Measurements from ENCODE around the gene SLC43A2. TPM values are rescaled to one million over a fixed set of nuclear protein-coding genes. Genes with fewer than 3 reads are reported as not detected.

Gene SLC43A2
- polyA plus RNA-seq, 2 of the 4 experiments (the other 2 are of a cell fraction): 3.5 to 7.0 TPM

- POLR2A ChIA-PET: no interaction called here
Observed at GRCh38 chr17:1635675-1636465, 7.2 kb upstream of the SLC43A2 start.

DNA sequence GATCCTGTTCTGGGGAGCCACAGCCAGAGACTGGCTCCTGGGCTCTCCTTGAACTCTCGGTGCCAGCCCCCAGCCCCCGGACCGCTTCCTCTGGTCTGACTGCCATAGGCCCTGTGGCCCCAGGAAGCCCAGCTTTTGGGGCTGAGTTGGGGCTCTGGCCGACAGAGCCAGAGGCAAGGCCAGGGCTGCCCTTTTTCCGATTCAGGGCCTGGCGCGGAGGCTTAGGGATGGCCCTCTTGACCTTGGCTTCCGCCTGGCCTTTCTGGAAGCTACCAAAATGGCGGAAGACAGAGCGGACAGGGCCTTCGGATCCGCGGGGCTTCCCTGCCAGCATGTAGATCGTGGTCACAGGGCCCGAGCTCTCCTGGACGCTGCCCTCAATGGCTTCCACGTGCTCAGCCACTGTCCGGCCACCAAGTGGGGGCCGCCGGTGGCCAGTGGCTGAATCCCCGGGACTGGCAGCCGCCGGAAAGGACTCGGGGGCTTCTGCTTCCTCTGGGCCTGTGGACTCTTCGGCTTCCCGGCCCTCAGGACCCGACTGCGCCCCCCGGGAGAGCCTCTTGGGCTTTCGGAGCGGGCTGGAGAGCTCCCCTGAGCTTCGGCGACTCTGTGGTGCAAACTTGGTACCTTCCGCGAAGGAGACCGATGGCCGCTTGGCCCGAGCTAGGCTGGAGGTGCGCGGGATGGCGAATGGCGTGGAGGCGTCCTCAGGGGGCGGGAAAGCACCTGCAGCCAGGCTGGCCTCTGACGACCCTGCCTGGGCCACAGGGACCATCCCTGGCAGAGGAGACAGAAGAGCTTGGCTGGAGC, 6.4 kb upstream of the SLC43A2 start:
- ChIA-PET POLR2A (no interaction called here), CTCF (interaction anchor here (0.6 to 14.7 kb wide), 6 partner anchors 13 to 120 kb away, joined by 3 to 497 read pairs (median 6); partner anchors contain the start of genes PITPNA and RILP)
- Histone ChIP-seq H3K9me3 (no peaks in the 10 kb centered on the region), H3K27ac (no peak overlapping the region), H3K4me1 (peaks cover 11% of the 10 kb centered on the region; the same call in 2 of the 3 replicates), H3K4me3 (no peak overlapping the region), H3K4me2 (no peak overlapping the region)
- ATAC-seq (no peak), FAIRE-seq (no peak), DNase-seq (ENCODE audit: low read depth in 1 of 2, low spot score in 1 of 2) (no peak)
- WGBS (ENCODE audit: missing lambda C conversion rate): 86% methylated on average over 45 of the region's 45 CpGs
- TF ChIP-seq, protein P1, sequence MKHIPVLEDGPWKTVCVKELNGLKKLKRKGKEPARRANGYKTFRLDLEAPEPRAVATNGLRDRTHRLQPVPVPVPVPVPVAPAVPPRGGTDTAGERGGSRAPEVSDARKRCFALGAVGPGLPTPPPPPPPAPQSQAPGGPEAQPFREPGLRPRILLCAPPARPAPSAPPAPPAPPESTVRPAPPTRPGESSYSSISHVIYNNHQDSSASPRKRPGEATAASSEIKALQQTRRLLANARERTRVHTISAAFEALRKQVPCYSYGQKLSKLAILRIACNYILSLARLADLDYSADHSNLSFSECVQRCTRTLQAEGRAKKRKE (CRISPR knock-in tag; IDR thresholded peaks at IDR 0.05; ENCODE audit: low read depth): no peak
- TF ChIP-seq GATA3 (IDR thresholded peaks at IDR 0.05; ENCODE audit: borderline replicate concordance) (no peak), FOSB (CRISPR knock-in tag; IDR thresholded peaks at IDR 0.05) (no peak), HEYL (CRISPR knock-in tag; IDR thresholded peaks at IDR 0.05) (no peak), FOXS1 (CRISPR knock-in tag; IDR thresholded peaks at IDR 0.05) (no peak), MAZ (IDR thresholded peaks at IDR 0.05; ENCODE audit: borderline replicate concordance, low read depth, low read length) (no peak), RAD21 (conservative IDR thresholded peaks at IDR 0.05 in 1 of 2, IDR thresholded peaks at IDR 0.05 in 1 of 2) (no peak), CBX2 (IDR thresholded peaks at IDR 0.05; ENCODE audit: borderline replicate concordance, low read depth) (no peak), RARB (CRISPR knock-in tag; IDR thresholded peaks at IDR 0.05) (no peak), JUNB (IDR thresholded peaks at IDR 0.05) (no peak), NR3C1 (IDR thresholded peaks at IDR 0.05) (no peak)
- TF ChIP-seq, protein P2, sequence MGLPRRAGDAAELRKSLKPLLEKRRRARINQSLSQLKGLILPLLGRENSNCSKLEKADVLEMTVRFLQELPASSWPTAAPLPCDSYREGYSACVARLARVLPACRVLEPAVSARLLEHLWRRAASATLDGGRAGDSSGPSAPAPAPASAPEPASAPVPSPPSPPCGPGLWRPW (IDR thresholded peaks at IDR 0.05): no peak
- TF ChIP-seq, protein P3, sequence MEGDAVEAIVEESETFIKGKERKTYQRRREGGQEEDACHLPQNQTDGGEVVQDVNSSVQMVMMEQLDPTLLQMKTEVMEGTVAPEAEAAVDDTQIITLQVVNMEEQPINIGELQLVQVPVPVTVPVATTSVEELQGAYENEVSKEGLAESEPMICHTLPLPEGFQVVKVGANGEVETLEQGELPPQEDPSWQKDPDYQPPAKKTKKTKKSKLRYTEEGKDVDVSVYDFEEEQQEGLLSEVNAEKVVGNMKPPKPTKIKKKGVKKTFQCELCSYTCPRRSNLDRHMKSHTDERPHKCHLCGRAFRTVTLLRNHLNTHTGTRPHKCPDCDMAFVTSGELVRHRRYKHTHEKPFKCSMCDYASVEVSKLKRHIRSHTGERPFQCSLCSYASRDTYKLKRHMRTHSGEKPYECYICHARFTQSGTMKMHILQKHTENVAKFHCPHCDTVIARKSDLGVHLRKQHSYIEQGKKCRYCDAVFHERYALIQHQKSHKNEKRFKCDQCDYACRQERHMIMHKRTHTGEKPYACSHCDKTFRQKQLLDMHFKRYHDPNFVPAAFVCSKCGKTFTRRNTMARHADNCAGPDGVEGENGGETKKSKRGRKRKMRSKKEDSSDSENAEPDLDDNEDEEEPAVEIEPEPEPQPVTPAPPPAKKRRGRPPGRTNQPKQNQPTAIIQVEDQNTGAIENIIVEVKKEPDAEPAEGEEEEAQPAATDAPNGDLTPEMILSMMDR (IDR thresholded peaks at IDR 0.05): no peak

More at GRCh38 chr17:1635675-1636465, 7.2 kb upstream of the SLC43A2 start:
- Histone ChIP-seq H3K4me3 (no peak overlapping the region), H3K9me3 (no peaks in the 10 kb centered on the region), H3K27ac (no peak overlapping the region), H3K4me1 (peaks cover 9% of the 10 kb centered on the region; the same call in 2 of the 3 replicates), H3K4me2 (no peak overlapping the region)
- TF ChIP-seq RARB (CRISPR knock-in tag; IDR thresholded peaks at IDR 0.05) (no peak), RNF2 (IDR thresholded peaks at IDR 0.05; ENCODE audit: borderline replicate concordance, low read depth) (no peak), EP300 (IDR thresholded peaks at IDR 0.05) (no peak), KDM5A (IDR thresholded peaks at IDR 0.05) (no peak), USF2 (IDR thresholded peaks at IDR 0.05) (no peak), SREBF2 (IDR thresholded peaks at IDR 0.05) (no peak), CEBPB (IDR thresholded peaks at IDR 0.05) (no peak), POLR2A (IDR thresholded peaks at IDR 0.05; ENCODE audit: low read length) (no peak), NPAS2 (CRISPR knock-in tag; IDR thresholded peaks at IDR 0.05; ENCODE audit: borderline replicate concordance) (no peak), CHD2 (IDR thresholded peaks at IDR 0.05; ENCODE audit: low read length, partially characterized antibody) (no peak), HOXA7 (CRISPR knock-in tag; IDR thresholded peaks at IDR 0.05) (no peak), HEYL (CRISPR knock-in tag; IDR thresholded peaks at IDR 0.05) (no peak), GATA3 (IDR thresholded peaks at IDR 0.05; ENCODE audit: borderline replicate concordance) (no peak)
- TF ChIP-seq, protein P4, sequence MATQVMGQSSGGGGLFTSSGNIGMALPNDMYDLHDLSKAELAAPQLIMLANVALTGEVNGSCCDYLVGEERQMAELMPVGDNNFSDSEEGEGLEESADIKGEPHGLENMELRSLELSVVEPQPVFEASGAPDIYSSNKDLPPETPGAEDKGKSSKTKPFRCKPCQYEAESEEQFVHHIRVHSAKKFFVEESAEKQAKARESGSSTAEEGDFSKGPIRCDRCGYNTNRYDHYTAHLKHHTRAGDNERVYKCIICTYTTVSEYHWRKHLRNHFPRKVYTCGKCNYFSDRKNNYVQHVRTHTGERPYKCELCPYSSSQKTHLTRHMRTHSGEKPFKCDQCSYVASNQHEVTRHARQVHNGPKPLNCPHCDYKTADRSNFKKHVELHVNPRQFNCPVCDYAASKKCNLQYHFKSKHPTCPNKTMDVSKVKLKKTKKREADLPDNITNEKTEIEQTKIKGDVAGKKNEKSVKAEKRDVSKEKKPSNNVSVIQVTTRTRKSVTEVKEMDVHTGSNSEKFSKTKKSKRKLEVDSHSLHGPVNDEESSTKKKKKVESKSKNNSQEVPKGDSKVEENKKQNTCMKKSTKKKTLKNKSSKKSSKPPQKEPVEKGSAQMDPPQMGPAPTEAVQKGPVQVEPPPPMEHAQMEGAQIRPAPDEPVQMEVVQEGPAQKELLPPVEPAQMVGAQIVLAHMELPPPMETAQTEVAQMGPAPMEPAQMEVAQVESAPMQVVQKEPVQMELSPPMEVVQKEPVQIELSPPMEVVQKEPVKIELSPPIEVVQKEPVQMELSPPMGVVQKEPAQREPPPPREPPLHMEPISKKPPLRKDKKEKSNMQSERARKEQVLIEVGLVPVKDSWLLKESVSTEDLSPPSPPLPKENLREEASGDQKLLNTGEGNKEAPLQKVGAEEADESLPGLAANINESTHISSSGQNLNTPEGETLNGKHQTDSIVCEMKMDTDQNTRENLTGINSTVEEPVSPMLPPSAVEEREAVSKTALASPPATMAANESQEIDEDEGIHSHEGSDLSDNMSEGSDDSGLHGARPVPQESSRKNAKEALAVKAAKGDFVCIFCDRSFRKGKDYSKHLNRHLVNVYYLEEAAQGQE (IDR thresholded peaks at IDR 0.05): no peak
- TF ChIP-seq, protein P3 (IDR thresholded peaks at IDR 0.05): no peak
- ATAC-seq (no peak), DNase-seq (ENCODE audit: low read depth in 1 of 2, low spot score in 1 of 2) (no peak), FAIRE-seq (no peak)
- CTCF ChIA-PET: interaction anchor here (0.8 to 14.7 kb wide), 7 partner anchors 6 to 120 kb away, joined by 3 to 497 read pairs (median 6); partner anchors contain the start of genes PITPNA, RILP and SLC43A2
- 81% methylated on average over 10 of the region's 10 CpGs for WGBS (ENCODE audit: missing lambda C conversion rate)
